IgD-negative memory B cell (primary cell): ENCODE results near the gene RET. TPM values are rescaled to one million over a fixed set of nuclear protein-coding genes. Genes with fewer than 3 reads are reported as not detected.

Experiments used
- H3K27ac Mint-ChIP-seq, 3 donors: one replicate each; pipeline ENCODE4 v1.8.0; 2020 to 2022; ENCODE audit warnings: mild to moderate bottlenecking in 3 of 3, mixed read lengths in 3 of 3, moderate library complexity in 1 of 3
- H3K27me3 Mint-ChIP-seq: one replicate; pipeline ENCODE4 v1.8.0; 2021; ENCODE audit warnings: mixed read lengths
- H3K36me3 Mint-ChIP-seq: one replicate; pipeline ENCODE4 v1.8.0; 2020; ENCODE audit warnings: mild to moderate bottlenecking, mixed read lengths
- H3K4me1 Mint-ChIP-seq, 3 donors: one replicate each; pipeline ENCODE4 v1.8.0; 2020 to 2022; ENCODE audit warnings: mixed read lengths in 3 of 3, mild to moderate bottlenecking in 1 of 3
- H3K4me3 Mint-ChIP-seq, 4 donors: one replicate each; pipeline ENCODE4 v1.8.0; 2020 to 2022; ENCODE audit warnings: mild to moderate bottlenecking in 4 of 4, mixed read lengths in 4 of 4, moderate library complexity in 3 of 4
- H3K9me3 Mint-ChIP-seq, 3 donors: one replicate each; pipeline ENCODE4 v1.8.0; 2020 to 2021; ENCODE audit warnings: mixed read lengths in 3 of 3, mild to moderate bottlenecking in 1 of 3
- polyA plus RNA-seq: library from polyadenylated mRNA; unstranded; fragments of 300-500 nt; fragmentation: Illumina TruSeq; gene quantifications from one replicate; pipeline ENCODE4 v1.2.3, GENCODE V29; 2021

Gene RET
- polyA plus RNA-seq, 1 donor from 2014 or later: 0.05 TPM

GRCh38 chr10:43041422-43042342 lies 35.2 kb upstream of the RET start:
- H3K27ac Mint-ChIP-seq: no peak overlapping the region
- no peaks in the 10 kb centered on the region for H3K36me3 Mint-ChIP-seq
- no peak overlapping the region for H3K4me3 Mint-ChIP-seq
- H3K27me3 Mint-ChIP-seq: no peaks in the 10 kb centered on the region
- peaks cover 0 to 2% (median 0%) of the 10 kb centered on the region in 3 donors for H3K4me1 Mint-ChIP-seq
- H3K9me3 Mint-ChIP-seq: no peaks in the 10 kb centered on the region

DNA sequence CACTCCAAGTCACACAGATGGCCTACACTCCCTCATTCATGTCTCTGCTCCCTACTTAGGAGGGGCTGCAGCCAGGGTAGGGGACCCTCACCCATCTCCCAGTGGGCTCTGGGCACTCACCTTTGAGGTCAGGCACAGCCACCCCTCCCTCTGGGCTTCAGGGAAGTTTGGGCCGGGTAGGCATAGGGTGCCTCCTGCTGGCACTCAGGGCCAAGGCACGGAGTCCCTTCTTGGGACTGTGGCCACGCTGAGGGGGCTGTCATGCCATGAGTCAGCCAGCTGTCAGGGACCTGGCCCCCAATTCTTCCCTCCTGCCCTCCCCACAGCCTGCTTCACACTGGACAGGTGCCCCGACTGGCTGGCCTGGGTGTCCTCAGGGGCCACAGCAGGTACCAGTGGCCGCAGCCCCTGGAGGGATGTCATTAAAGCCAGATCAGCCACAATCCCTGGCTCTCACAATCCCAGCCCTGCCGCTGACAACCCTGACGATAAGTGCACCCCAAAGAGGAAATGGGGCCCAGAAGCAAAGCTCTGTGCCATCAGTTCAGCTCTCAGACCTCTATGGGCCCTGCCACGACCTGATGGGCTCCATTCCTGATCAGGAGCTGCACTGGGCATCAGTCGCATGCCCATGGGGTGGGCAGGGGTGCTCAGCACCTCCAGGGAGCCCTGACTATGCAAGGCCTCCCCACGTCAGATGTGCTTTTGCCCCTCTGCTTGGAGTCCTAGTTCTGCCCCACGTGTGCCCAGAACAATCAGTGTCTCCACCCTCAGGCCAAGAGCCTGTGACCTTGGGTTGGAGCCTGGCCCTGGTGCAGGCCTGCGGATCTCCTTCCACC lies 34.1 kb upstream of the RET start:
- no peaks in the 10 kb centered on the region for H3K36me3 Mint-ChIP-seq
- H3K27me3 Mint-ChIP-seq: no peaks in the 10 kb centered on the region
- H3K27ac Mint-ChIP-seq: no peak overlapping the region
- no peak overlapping the region for H3K4me3 Mint-ChIP-seq
- H3K4me1 Mint-ChIP-seq: no peaks in the 10 kb centered on the region
- H3K9me3 Mint-ChIP-seq: no peaks in the 10 kb centered on the region

GRCh38 chr10:43043342-43043772 lies 33.5 kb upstream of the RET start:
- no peaks in the 10 kb centered on the region for H3K27me3 Mint-ChIP-seq
- no peaks in the 10 kb centered on the region for H3K4me1 Mint-ChIP-seq
- H3K27ac Mint-ChIP-seq: no peak overlapping the region
- no peaks in the 10 kb centered on the region for H3K36me3 Mint-ChIP-seq
- H3K4me3 Mint-ChIP-seq: no peak overlapping the region
- H3K9me3 Mint-ChIP-seq: no peaks in the 10 kb centered on the region

- H3K4me3 Mint-ChIP-seq: no peak overlapping the region
- no peaks in the 10 kb centered on the region for H3K4me1 Mint-ChIP-seq
- H3K27me3 Mint-ChIP-seq: no peaks in the 10 kb centered on the region
- H3K36me3 Mint-ChIP-seq: no peaks in the 10 kb centered on the region
- no peaks in the 10 kb centered on the region for H3K9me3 Mint-ChIP-seq
- H3K27ac Mint-ChIP-seq: no peak overlapping the region
These were observed 33.0 kb upstream of the RET start for GRCh38 chr10:43043773-43044447.

DNA sequence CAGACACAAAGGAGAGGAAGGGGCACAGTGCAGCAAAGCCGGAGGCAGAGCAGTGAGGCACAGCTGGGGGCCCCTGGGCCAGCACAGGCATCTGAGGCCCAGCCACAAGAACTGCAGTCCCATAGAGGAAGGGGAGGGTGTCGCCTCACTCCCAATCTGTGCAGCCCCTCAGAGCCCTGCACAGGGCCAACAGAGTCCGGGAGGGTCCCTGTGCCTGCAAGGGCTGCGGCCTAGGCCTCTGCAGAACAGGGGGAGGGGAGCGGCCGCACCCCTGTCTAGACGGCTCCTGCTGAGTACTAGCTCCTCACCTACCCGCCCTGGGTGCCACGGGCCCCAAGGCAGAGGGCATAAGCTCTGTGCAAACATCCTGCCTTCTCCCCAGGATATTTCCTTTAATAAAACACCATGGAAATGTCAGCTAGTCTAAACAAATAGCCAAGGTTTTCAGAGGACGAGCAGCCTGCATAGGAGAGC lies 32.4 kb upstream of the RET start:
- Mint-ChIP-seq H3K4me3 (no peak overlapping the region), H3K27me3 (peaks cover 4% of the 10 kb centered on the region), H3K36me3 (no peaks in the 10 kb centered on the region), H3K27ac (no peak overlapping the region), H3K4me1 (no peaks in the 10 kb centered on the region), H3K9me3 (no peaks in the 10 kb centered on the region)

GRCh38 chr10:43044961-43045621 lies 31.8 kb upstream of the RET start:
- Mint-ChIP-seq H3K4me1 (no peaks in the 10 kb centered on the region), H3K36me3 (no peaks in the 10 kb centered on the region), H3K27me3 (peaks cover 5% of the 10 kb centered on the region), H3K9me3 (no peaks in the 10 kb centered on the region), H3K4me3 (no peak overlapping the region), H3K27ac (no peak overlapping the region)

DNA sequence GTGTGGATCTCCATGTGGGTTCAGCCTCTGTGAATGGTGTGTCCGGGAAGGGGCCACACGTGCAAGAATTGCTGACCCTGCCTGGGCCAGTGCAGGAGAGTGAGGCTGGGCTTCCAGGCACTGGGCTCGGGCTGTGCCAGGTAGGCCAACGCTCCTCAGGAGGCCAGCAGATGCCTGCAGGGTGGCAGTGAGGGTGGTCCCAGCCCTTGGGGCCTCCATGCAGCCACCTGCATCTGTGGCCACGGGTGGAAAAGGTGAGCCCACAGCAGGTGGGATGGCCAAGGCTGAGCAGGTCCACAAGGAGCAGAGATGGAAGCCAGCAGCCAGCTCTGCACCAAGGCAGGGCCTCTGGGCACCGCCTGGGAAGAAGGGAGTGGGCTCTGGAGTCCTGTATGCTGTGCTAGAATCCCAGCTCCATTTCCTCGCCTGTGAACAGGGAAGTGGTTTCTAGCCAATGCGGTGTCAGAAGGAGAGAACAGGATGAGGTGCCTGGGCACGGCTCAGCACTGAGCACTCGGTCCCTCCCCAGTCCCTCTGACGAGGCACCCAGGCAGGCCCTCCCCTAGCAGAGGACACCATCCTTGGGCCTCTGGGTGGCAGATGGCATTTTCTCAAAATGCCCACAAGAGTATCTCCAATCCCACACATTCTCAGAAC lies 31.1 kb upstream of the RET start:
- no peak overlapping the region for H3K4me3 Mint-ChIP-seq
- no peaks in the 10 kb centered on the region for H3K36me3 Mint-ChIP-seq
- H3K27ac Mint-ChIP-seq: no peak overlapping the region
- H3K4me1 Mint-ChIP-seq: no peaks in the 10 kb centered on the region
- H3K27me3 Mint-ChIP-seq: peaks cover 5% of the 10 kb centered on the region
- no peaks in the 10 kb centered on the region for H3K9me3 Mint-ChIP-seq

DNA sequence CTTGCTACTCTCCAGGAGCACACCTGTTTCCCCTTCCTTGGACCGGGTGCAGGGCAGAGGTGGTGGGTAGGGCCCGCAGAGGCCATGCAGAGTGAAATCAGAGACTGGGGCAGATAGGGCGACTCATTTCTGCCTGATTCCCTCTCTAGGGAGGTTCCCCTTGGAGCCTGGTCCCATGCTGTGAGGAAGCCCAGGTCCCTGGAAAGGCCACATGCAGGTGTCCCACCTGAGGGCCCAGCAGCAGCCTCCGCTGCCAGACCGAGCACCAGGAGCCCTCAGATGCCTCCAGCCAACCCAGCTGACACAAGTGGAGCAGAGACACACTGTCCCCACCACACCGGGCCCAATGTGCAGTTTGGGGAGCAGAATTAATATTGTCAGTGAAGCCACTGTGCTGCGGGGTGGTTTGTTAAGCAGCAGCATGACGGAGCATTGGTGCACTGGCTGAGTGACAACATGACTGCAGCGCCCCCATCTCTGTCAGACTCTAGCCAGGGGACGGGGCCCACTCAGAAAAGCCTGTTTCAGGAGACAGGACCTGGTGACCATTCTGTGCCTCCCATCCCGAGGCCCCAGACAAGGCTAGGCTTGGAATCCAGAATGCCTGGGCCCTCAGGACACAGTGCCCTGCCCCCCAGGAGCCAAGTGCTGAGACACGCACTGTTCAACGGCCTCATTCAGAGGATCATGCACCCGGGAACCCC lies 30.4 kb upstream of the RET start:
- Mint-ChIP-seq H3K27ac (no peak overlapping the region), H3K4me1 (no peaks in the 10 kb centered on the region), H3K9me3 (no peaks in the 10 kb centered on the region)

GRCh38 chr10:43047288-43047970 lies 29.4 kb upstream of the RET start:
- no peaks in the 10 kb centered on the region for H3K36me3 Mint-ChIP-seq
- H3K27me3 Mint-ChIP-seq: peaks cover 6% of the 10 kb centered on the region
- H3K4me3 Mint-ChIP-seq: no peak overlapping the region
- H3K9me3 Mint-ChIP-seq: no peaks in the 10 kb centered on the region
- H3K4me1 Mint-ChIP-seq: no peaks in the 10 kb centered on the region
- no peak overlapping the region for H3K27ac Mint-ChIP-seq

More for the DNA sequence above, 30.4 kb upstream of the RET start:
- Mint-ChIP-seq H3K36me3 (no peaks in the 10 kb centered on the region), H3K4me3 (no peak overlapping the region), H3K27me3 (peaks cover 6% of the 10 kb centered on the region)

- H3K4me1 Mint-ChIP-seq: no peaks in the 10 kb centered on the region
- no peak overlapping the region for H3K27ac Mint-ChIP-seq
- no peaks in the 10 kb centered on the region for H3K9me3 Mint-ChIP-seq
- peaks cover 6% of the 10 kb centered on the region for H3K27me3 Mint-ChIP-seq
- no peak overlapping the region for H3K4me3 Mint-ChIP-seq
- no peaks in the 10 kb centered on the region for H3K36me3 Mint-ChIP-seq
These were observed 28.4 kb upstream of the RET start for GRCh38 chr10:43048301-43049051.

GRCh38 chr10:43049081-43049551 lies 27.8 kb upstream of the RET start:
- no peaks in the 10 kb centered on the region for H3K9me3 Mint-ChIP-seq
- H3K4me1 Mint-ChIP-seq: no peaks in the 10 kb centered on the region
- H3K27me3 Mint-ChIP-seq: peaks cover 6% of the 10 kb centered on the region
- no peaks in the 10 kb centered on the region for H3K36me3 Mint-ChIP-seq
- H3K27ac Mint-ChIP-seq: no peak overlapping the region
- H3K4me3 Mint-ChIP-seq: no peak overlapping the region

DNA sequence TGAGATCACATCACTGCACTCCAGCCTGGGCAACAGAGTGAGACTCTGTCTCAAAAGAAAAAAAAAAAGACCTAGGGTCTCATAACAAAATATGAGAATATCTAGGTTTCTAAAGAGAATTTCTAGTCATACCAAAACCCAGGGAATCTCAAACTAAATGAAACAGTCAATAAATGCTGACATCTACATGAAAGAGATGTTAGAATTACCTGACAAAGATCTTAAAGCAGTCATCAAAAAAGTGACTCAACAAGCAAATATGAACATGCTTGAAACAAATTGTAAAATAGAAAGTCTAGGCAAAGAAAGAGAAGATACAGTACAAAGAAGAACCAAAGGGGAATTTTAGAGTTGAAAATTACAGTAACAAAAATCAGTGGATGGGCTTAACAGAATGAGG lies 26.9 kb upstream of the RET start:
- Mint-ChIP-seq H3K9me3 (no peaks in the 10 kb centered on the region), H3K4me1 (no peaks in the 10 kb centered on the region), H3K27ac (no peak overlapping the region), H3K36me3 (no peaks in the 10 kb centered on the region), H3K27me3 (peaks cover 6% of the 10 kb centered on the region), H3K4me3 (no peak overlapping the region)

- no peaks in the 10 kb centered on the region for H3K9me3 Mint-ChIP-seq
- no peaks in the 10 kb centered on the region for H3K36me3 Mint-ChIP-seq
- H3K4me1 Mint-ChIP-seq: no peaks in the 10 kb centered on the region
- H3K27ac Mint-ChIP-seq: no peak overlapping the region
- H3K27me3 Mint-ChIP-seq: peaks cover 6% of the 10 kb centered on the region
- no peak overlapping the region for H3K4me3 Mint-ChIP-seq
These were observed 23.0 kb upstream of the RET start for GRCh38 chr10:43053825-43054224.
